KMS-11 (cell line): ENCODE measurements around the gene PITHD1.

Experiments
- H2AFZ ChIP-seq: fragments of 200-600 bp; sonication (generic); 2 replicates; pipeline ENCODE4 v1.6.1; 2016; ENCODE audit warnings: antibody characterized with exemption, mixed run types, low read depth
- H3K27ac ChIP-seq: fragments of 200-600 bp; sonication (generic); 2 replicates; pipeline ENCODE4 v1.6.1; 2016; ENCODE audit warnings: mild to moderate bottlenecking, mixed run types
- H3K27me3 ChIP-seq: fragments of 200-600 bp; sonication (generic); 2 replicates; pipeline ENCODE4 v1.6.1; 2017; ENCODE audit warnings: mild to moderate bottlenecking, low read depth, mixed run types, moderate library complexity; ENCODE audit not compliant: insufficient read depth
- H3K36me3 ChIP-seq: fragments of 200-600 bp; sonication (generic); 2 replicates; pipeline ENCODE4 v1.6.1; 2017; ENCODE audit warnings: mild to moderate bottlenecking, mixed run types; ENCODE audit not compliant: insufficient read depth
- H3K4me1 ChIP-seq: fragments of 200-600 bp; sonication (generic); 2 replicates; pipeline ENCODE4 v1.6.1; 2016; ENCODE audit warnings: mild to moderate bottlenecking, low read depth, mixed run types; ENCODE audit not compliant: poor library complexity, severe bottlenecking
- H3K4me2 ChIP-seq: fragments of 200-600 bp; sonication (generic); 2 replicates; pipeline ENCODE4 v1.7.0; 2016; ENCODE audit warnings: mild to moderate bottlenecking, mixed run types
- H3K4me3 ChIP-seq: fragments of 200-600 bp; sonication (generic); IDR thresholded peaks from 2 replicates; pipeline ENCODE4 v1.6.1; 2017; ENCODE audit warnings: low read depth, low read length, mixed read lengths; ENCODE audit not compliant: insufficient read depth
- H3K79me2 ChIP-seq: fragments of 200-600 bp; sonication (generic); 2 replicates; pipeline ENCODE4 v1.6.1; 2016; ENCODE audit warnings: low read depth, mixed run types; ENCODE audit not compliant: insufficient read depth
- H3K9ac ChIP-seq: fragments of 200-600 bp; sonication (generic); 2 replicates; pipeline ENCODE4 v1.6.1; 2016; ENCODE audit warnings: mild to moderate bottlenecking, mixed run types
- H4K20me1 ChIP-seq: fragments of 200-600 bp; sonication (generic); 2 replicates; pipeline ENCODE4 v1.6.1; 2016; ENCODE audit warnings: mild to moderate bottlenecking, mixed run types; ENCODE audit not compliant: insufficient read depth
- TF ChIP-seq, protein P1 (sequence below): fragments of 200-600 bp; sonication (generic); conservative IDR thresholded peaks from 2 replicates; pipeline ENCODE4 v1.6.1; 2017; ENCODE audit warnings: low read depth, mild to moderate bottlenecking, antibody characterized with exemption, low read length, moderate library complexity, mixed read lengths

PITHD1 gene

DNA sequence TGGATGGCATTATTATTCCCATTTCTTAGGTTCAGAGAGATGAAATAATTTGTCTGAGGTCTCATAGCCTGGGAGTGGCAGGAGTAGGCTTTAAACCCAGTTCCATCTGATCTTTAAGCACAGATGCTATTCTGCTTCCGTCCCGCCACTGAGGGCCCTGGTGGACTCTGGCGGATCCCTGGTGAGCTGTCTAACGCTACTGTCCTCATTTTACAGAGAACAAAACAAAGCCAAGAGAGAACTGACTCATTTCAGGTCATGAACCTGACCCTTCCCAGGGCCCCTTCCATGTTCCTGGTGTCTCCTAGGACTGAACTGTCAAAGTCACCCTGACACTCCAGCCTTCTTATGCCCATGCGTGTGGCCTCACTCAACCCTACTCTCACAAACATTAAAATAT is 25.5 kb downstream of the PITHD1 start:
- Histone ChIP-seq H3K4me3 (no peak overlapping the region), H2AFZ (no peak overlapping the region), H3K27me3 (no peaks in the 10 kb centered on the region), H3K9ac (no peak overlapping the region), H3K27ac (no peak overlapping the region), H3K79me2 (no peaks in the 10 kb centered on the region), H3K4me2 (no peak overlapping the region), H3K4me1 (peaks cover 31% of the 10 kb centered on the region), H3K36me3 (no peaks in the 10 kb centered on the region), H4K20me1 (no peaks in the 10 kb centered on the region)
- TF ChIP-seq, protein P1, sequence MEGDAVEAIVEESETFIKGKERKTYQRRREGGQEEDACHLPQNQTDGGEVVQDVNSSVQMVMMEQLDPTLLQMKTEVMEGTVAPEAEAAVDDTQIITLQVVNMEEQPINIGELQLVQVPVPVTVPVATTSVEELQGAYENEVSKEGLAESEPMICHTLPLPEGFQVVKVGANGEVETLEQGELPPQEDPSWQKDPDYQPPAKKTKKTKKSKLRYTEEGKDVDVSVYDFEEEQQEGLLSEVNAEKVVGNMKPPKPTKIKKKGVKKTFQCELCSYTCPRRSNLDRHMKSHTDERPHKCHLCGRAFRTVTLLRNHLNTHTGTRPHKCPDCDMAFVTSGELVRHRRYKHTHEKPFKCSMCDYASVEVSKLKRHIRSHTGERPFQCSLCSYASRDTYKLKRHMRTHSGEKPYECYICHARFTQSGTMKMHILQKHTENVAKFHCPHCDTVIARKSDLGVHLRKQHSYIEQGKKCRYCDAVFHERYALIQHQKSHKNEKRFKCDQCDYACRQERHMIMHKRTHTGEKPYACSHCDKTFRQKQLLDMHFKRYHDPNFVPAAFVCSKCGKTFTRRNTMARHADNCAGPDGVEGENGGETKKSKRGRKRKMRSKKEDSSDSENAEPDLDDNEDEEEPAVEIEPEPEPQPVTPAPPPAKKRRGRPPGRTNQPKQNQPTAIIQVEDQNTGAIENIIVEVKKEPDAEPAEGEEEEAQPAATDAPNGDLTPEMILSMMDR: no peak

DNA sequence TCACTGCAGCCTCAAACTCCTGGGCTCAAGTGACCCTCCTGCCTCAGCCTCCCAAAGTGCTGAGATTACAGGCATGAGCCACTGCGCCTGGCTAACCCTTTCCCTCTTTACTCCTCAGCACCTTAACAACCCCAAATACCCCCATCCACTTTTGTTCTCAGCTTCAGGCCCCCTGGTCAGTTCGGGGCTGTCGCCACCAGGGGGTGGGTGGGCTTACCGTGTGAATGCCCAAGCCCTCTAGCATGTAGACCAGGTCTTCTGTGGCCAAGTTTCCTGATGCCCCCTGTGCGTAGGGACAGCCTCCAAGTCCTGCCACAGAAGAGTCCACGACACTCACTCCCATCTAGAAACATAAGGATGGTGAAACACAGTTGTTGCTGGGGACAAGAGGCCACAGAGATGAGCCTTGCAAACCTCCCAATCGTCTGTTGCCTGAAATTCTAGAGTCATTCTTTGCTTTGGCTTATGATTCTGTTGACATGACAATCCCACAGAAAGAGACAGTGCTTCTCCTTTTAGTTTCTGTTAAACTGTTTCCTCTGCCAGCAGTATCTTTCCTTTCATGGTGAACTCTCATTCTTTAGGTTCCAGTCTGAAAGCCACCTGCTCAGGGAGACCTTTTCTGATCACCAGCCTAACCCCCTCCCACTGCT is 26.1 kb downstream of the PITHD1 start:
- H3K27ac ChIP-seq: no peak overlapping the region

DNA sequence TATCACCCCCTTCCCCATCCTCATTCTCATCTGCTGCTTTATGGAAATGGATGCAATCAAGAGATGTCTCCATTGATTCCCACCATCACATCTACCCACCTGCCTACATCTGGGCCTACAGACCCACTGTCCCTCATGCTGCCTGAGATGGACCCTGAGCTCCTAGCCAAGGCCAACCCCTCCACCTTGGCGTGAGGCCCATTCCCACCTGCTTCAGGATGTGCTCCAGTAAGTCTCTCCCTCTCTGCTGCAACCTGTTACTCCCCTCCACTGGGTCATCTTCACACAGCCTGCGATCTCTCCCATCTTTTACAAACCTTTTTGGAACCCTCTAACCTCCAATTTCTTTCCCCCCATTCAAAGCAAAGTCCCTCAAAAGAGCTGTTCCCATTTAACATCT is 26.8 kb downstream of the PITHD1 start:
- Histone ChIP-seq H3K4me2 (no peak overlapping the region), H3K36me3 (no peaks in the 10 kb centered on the region)

More for the DNA sequence above, 26.1 kb downstream of the PITHD1 start:
- Histone ChIP-seq H3K36me3 (no peaks in the 10 kb centered on the region), H3K4me1 (peaks cover 29% of the 10 kb centered on the region), H2AFZ (no peak overlapping the region), H3K27me3 (no peaks in the 10 kb centered on the region), H3K4me3 (no peak overlapping the region), H3K9ac (no peak overlapping the region), H4K20me1 (no peaks in the 10 kb centered on the region), H3K79me2 (no peaks in the 10 kb centered on the region), H3K4me2 (no peak overlapping the region)
- TF ChIP-seq, protein P1: no peak

GRCh38 chr1:23806280-23806679 is 28.1 kb downstream of the PITHD1 start:
- H3K79me2 ChIP-seq: no peaks in the 10 kb centered on the region
- no peaks in the 10 kb centered on the region for H4K20me1 ChIP-seq
- TF ChIP-seq, protein P1: no peak
- H3K27me3 ChIP-seq: no peaks in the 10 kb centered on the region
- peaks cover 35% of the 10 kb centered on the region for H3K4me1 ChIP-seq
- no peak overlapping the region for H3K27ac ChIP-seq
- no peak overlapping the region for H3K4me3 ChIP-seq
- no peak overlapping the region for H3K9ac ChIP-seq
- no peak overlapping the region for H3K4me2 ChIP-seq
- no peak overlapping the region for H2AFZ ChIP-seq
- no peaks in the 10 kb centered on the region for H3K36me3 ChIP-seq

More for the DNA sequence above, 26.8 kb downstream of the PITHD1 start:
- peaks cover 27% of the 10 kb centered on the region for H3K4me1 ChIP-seq
- no peaks in the 10 kb centered on the region for H3K79me2 ChIP-seq
- no peaks in the 10 kb centered on the region for H4K20me1 ChIP-seq
- H3K4me3 ChIP-seq: no peak overlapping the region
- TF ChIP-seq, protein P1: no peak
- H3K27me3 ChIP-seq: no peaks in the 10 kb centered on the region
- H3K27ac ChIP-seq: no peak overlapping the region
- no peak overlapping the region for H2AFZ ChIP-seq
- no peak overlapping the region for H3K9ac ChIP-seq
